ENCODE measurements around the gene TOM1L1.

Gene TOM1L1

GRCh38 chr17:54899201-54899600 lies 1.5 kb upstream of the TOM1L1 start:
- Histone ChIP-seq H3K9me3 (ENCODE audit: control insufficient read depth, insufficient read depth, low read depth, low read length) (no peaks in the 10 kb centered on the region), H3K9ac (ENCODE audit: low read length) (no peak overlapping the region), H3K36me3 (ENCODE audit: control insufficient read depth, insufficient read depth, low read length) (peaks cover 5% of the 10 kb centered on the region; the same call in 1 of the 2 replicates), H3K4me3 (ENCODE audit: low read depth, low read length) (peak overlapping the region; percentile 99), H3K27me3 (ENCODE audit: control insufficient read depth, insufficient read depth, low read length) (no peaks in the 10 kb centered on the region), H3K27ac (ENCODE audit: low read depth, low read length) (no peak overlapping the region), H3K4me1 (ENCODE audit: control insufficient read depth, insufficient read depth, low read length) (peaks cover 35% of the 10 kb centered on the region)

GRCh38 chr17:54899721-54900456 lies 763 bp upstream of the TOM1L1 start:
- peaks cover 35% of the 10 kb centered on the region for H3K4me1 ChIP-seq (ENCODE audit: control insufficient read depth, insufficient read depth, low read length)
- peak overlapping the region; percentile 88 for H3K27ac ChIP-seq (ENCODE audit: low read depth, low read length)
- H3K9ac ChIP-seq (ENCODE audit: low read length), result peak overlapping the region; percentile 91
- H3K36me3 ChIP-seq (ENCODE audit: control insufficient read depth, insufficient read depth, low read length), result peaks cover 11% of the 10 kb centered on the region; the same call in 1 of the 2 replicates
- H3K4me3 ChIP-seq (ENCODE audit: low read depth, low read length), result peak overlapping the region; percentile 99
- no peaks in the 10 kb centered on the region for H3K27me3 ChIP-seq (ENCODE audit: control insufficient read depth, insufficient read depth, low read length)
- H3K9me3 ChIP-seq (ENCODE audit: control insufficient read depth, insufficient read depth, low read depth, low read length), result no peaks in the 10 kb centered on the region

- H3K4me1 ChIP-seq (ENCODE audit: control insufficient read depth, insufficient read depth, low read length), result peaks cover 35% of the 10 kb centered on the region
- H3K27me3 ChIP-seq (ENCODE audit: control insufficient read depth, insufficient read depth, low read length), result no peaks in the 10 kb centered on the region
- H3K4me3 ChIP-seq (ENCODE audit: low read depth, low read length), result peak overlapping the region; percentile 99
- peak overlapping the region; percentile 91 for H3K9ac ChIP-seq (ENCODE audit: low read length)
- H3K9me3 ChIP-seq (ENCODE audit: control insufficient read depth, insufficient read depth, low read depth, low read length), result no peaks in the 10 kb centered on the region
- H3K27ac ChIP-seq (ENCODE audit: low read depth, low read length), result peak overlapping the region; percentile 88
- H3K36me3 ChIP-seq (ENCODE audit: control insufficient read depth, insufficient read depth, low read length), result peaks cover 25% of the 10 kb centered on the region
Measured at GRCh38 chr17:54901230-54901822, 674 bp downstream of the TOM1L1 start.

DNA sequence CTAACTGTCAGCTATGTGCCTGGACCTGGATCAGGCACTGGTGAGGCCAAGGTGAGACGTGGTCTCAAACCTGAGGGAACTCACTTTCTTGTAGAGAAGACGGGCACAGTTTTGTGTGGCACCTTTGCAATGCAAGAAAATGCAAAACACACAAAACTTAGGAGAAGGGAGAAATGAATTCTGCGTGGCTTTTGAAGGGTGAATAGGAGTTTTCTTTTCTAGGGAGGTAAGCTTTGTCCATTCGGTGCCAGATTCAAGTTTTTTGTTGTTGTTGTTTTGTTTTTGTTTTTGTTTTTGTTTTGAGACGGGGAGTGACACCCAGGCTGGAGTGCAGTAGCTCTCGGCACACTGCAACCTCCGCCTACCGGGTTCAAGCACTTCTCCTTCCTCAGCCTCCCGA lies 1.4 kb downstream of the TOM1L1 start:
- Histone ChIP-seq H3K4me3 (ENCODE audit: low read depth, low read length) (peak overlapping the region; percentile 99), H3K27ac (ENCODE audit: low read depth, low read length) (no peak overlapping the region), H3K9me3 (ENCODE audit: control insufficient read depth, insufficient read depth, low read depth, low read length) (no peaks in the 10 kb centered on the region), H3K4me1 (ENCODE audit: control insufficient read depth, insufficient read depth, low read length) (peaks cover 35% of the 10 kb centered on the region), H3K36me3 (ENCODE audit: control insufficient read depth, insufficient read depth, low read length) (peaks cover 32% of the 10 kb centered on the region), H3K27me3 (ENCODE audit: control insufficient read depth, insufficient read depth, low read length) (no peaks in the 10 kb centered on the region), H3K9ac (ENCODE audit: low read length) (peak overlapping the region; percentile 91)

GRCh38 chr17:54902611-54903010 lies 2.0 kb downstream of the TOM1L1 start:
- Histone ChIP-seq H3K27me3 (ENCODE audit: control insufficient read depth, insufficient read depth, low read length) (no peaks in the 10 kb centered on the region), H3K4me3 (ENCODE audit: low read depth, low read length) (0 out of 2 replicates have a peak overlapping the region, but pooled peaks have one; percentile 99), H3K27ac (ENCODE audit: low read depth, low read length) (no peak overlapping the region), H3K4me1 (ENCODE audit: control insufficient read depth, insufficient read depth, low read length) (peaks cover 35% of the 10 kb centered on the region), H3K36me3 (ENCODE audit: control insufficient read depth, insufficient read depth, low read length) (peaks cover 38% of the 10 kb centered on the region), H3K9me3 (ENCODE audit: control insufficient read depth, insufficient read depth, low read depth, low read length) (no peaks in the 10 kb centered on the region), H3K9ac (ENCODE audit: low read length) (no peak overlapping the region)

DNA sequence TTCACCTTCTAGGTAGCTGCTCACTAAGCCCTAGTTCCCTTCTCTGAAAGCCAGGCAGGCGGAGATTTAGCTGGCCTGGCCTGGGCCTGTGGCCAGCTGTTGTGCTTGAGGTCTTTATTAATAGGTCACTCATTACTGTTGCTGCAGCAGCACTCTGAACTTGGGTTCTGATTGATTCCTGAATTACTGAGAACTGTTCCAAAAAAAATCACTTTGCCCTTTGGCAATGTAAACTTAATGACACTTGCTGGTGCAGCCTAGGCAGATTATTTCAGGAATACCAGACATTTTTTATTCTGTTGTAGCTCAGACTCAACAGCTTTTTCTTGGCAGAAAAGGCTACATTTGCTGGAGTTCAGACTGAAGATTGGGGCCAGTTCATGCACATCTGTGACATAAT lies 2.7 kb downstream of the TOM1L1 start:
- no peaks in the 10 kb centered on the region for H3K27me3 ChIP-seq (ENCODE audit: control insufficient read depth, insufficient read depth, low read length)

GRCh38 chr17:54906683-54907082 lies 6.0 kb downstream of the TOM1L1 start:
- no peak overlapping the region for H3K27ac ChIP-seq (ENCODE audit: low read depth, low read length)
- no peaks in the 10 kb centered on the region for H3K9me3 ChIP-seq (ENCODE audit: control insufficient read depth, insufficient read depth, low read depth, low read length)
- H3K4me1 ChIP-seq (ENCODE audit: control insufficient read depth, insufficient read depth, low read length), result peaks cover 17% of the 10 kb centered on the region
- peaks cover 61% of the 10 kb centered on the region for H3K36me3 ChIP-seq (ENCODE audit: control insufficient read depth, insufficient read depth, low read length)
- H3K4me3 ChIP-seq (ENCODE audit: low read depth, low read length), result no peak overlapping the region
- no peaks in the 10 kb centered on the region for H3K27me3 ChIP-seq (ENCODE audit: control insufficient read depth, insufficient read depth, low read length)
- no peak overlapping the region for H3K9ac ChIP-seq (ENCODE audit: low read length)

More for the DNA sequence above, 2.7 kb downstream of the TOM1L1 start:
- H3K36me3 ChIP-seq (ENCODE audit: control insufficient read depth, insufficient read depth, low read length), result peaks cover 45% of the 10 kb centered on the region
- no peak overlapping the region for H3K4me3 ChIP-seq (ENCODE audit: low read depth, low read length)
- H3K27ac ChIP-seq (ENCODE audit: low read depth, low read length), result no peak overlapping the region
- H3K9me3 ChIP-seq (ENCODE audit: control insufficient read depth, insufficient read depth, low read depth, low read length), result no peaks in the 10 kb centered on the region
- H3K9ac ChIP-seq (ENCODE audit: low read length), result no peak overlapping the region
- H3K4me1 ChIP-seq (ENCODE audit: control insufficient read depth, insufficient read depth, low read length), result peaks cover 37% of the 10 kb centered on the region

DNA sequence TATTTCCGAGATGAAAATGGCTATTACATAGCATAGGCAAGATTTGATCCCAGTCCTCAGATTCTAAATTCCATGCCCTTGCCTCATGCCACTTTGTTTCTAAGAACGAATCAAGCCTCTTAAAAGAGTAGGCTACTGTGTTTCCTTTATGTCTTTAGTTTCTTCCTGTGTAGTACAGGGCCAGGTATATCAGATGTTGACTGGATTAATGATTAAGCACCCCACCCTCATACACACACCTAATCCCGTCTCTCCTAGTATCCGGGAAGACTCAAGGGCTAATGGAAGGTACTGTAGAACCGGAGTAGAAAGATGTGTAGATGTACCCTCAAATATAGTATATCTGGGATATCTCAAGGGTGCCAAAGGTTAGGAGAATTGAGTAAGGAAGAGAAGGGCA lies 6.7 kb downstream of the TOM1L1 start:
- Histone ChIP-seq H3K36me3 (ENCODE audit: control insufficient read depth, insufficient read depth, low read length) (peaks cover 68% of the 10 kb centered on the region), H3K9me3 (ENCODE audit: control insufficient read depth, insufficient read depth, low read depth, low read length) (no peaks in the 10 kb centered on the region), H3K4me1 (ENCODE audit: control insufficient read depth, insufficient read depth, low read length) (peaks cover 11% of the 10 kb centered on the region; the same call in 1 of the 2 replicates), H3K9ac (ENCODE audit: low read length) (no peak overlapping the region), H3K27me3 (ENCODE audit: control insufficient read depth, insufficient read depth, low read length) (no peaks in the 10 kb centered on the region), H3K27ac (ENCODE audit: low read depth, low read length) (no peak overlapping the region), H3K4me3 (ENCODE audit: low read depth, low read length) (no peak overlapping the region)

DNA sequence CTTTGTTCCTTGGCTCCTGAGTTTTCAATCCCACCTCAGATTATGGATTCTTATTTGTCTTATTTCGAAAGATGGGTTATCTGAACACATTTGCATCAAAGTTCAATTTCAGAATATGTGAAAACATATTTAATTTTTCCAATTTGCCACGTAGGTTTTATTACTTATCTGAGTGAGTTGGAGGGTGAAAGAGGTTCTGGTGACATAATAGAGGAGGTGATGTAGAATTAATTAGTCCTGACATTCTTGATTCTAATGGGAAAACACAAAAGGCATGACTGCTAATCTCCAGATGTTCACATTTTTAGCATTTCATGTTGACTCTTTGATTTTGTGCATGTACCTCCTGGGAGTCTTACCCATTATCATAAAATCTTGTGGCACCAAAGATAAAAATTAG lies 9.1 kb downstream of the TOM1L1 start:
- Histone ChIP-seq H3K36me3 (ENCODE audit: control insufficient read depth, insufficient read depth, low read length) (peaks cover 79% of the 10 kb centered on the region), H3K4me3 (ENCODE audit: low read depth, low read length) (no peak overlapping the region), H3K9me3 (ENCODE audit: control insufficient read depth, insufficient read depth, low read depth, low read length) (no peaks in the 10 kb centered on the region), H3K27me3 (ENCODE audit: control insufficient read depth, insufficient read depth, low read length) (no peaks in the 10 kb centered on the region), H3K27ac (ENCODE audit: low read depth, low read length) (no peak overlapping the region), H3K9ac (ENCODE audit: low read length) (no peak overlapping the region), H3K4me1 (ENCODE audit: control insufficient read depth, insufficient read depth, low read length) (0 out of 2 replicates have a peak, but pooled peaks cover 8% of the 10 kb centered on the region)

- peaks cover 84% of the 10 kb centered on the region for H3K36me3 ChIP-seq (ENCODE audit: control insufficient read depth, insufficient read depth, low read length)
- H3K9me3 ChIP-seq (ENCODE audit: control insufficient read depth, insufficient read depth, low read depth, low read length), result peaks cover 8% of the 10 kb centered on the region; the same call in 1 of the 2 replicates
- no peak overlapping the region for H3K4me3 ChIP-seq (ENCODE audit: low read depth, low read length)
- H3K4me1 ChIP-seq (ENCODE audit: control insufficient read depth, insufficient read depth, low read length), result peaks cover 23% of the 10 kb centered on the region; the same call in 1 of the 2 replicates
- H3K9ac ChIP-seq (ENCODE audit: low read length), result no peak overlapping the region
- no peaks in the 10 kb centered on the region for H3K27me3 ChIP-seq (ENCODE audit: control insufficient read depth, insufficient read depth, low read length)
- H3K27ac ChIP-seq (ENCODE audit: low read depth, low read length), result no peak overlapping the region
Measured at GRCh38 chr17:54916721-54917120, 16.1 kb downstream of the TOM1L1 start.

- Histone ChIP-seq H3K27me3 (ENCODE audit: control insufficient read depth, insufficient read depth, low read length) (no peaks in the 10 kb centered on the region), H3K4me3 (ENCODE audit: low read depth, low read length) (no peak overlapping the region), H3K9ac (ENCODE audit: low read length) (no peak overlapping the region), H3K36me3 (ENCODE audit: control insufficient read depth, insufficient read depth, low read length) (peaks cover 70% of the 10 kb centered on the region), H3K9me3 (ENCODE audit: control insufficient read depth, insufficient read depth, low read depth, low read length) (peaks cover 8% of the 10 kb centered on the region; the same call in 1 of the 2 replicates), H3K27ac (ENCODE audit: low read depth, low read length) (0 out of 2 replicates have a peak overlapping the region, but pooled peaks have one; percentile 9), H3K4me1 (ENCODE audit: control insufficient read depth, insufficient read depth, low read length) (peaks cover 23% of the 10 kb centered on the region; the same call in 1 of the 2 replicates)
Measured at GRCh38 chr17:54919425-54919824, 18.8 kb downstream of the TOM1L1 start.
